BLaER1 treated with 17β-estradiol and CSF1 and Interleukin-3, amounts not matched to agents 10 nM and 100 nM (cell line): ENCODE measurements around the gene FKBP1A.

Experiments
- H3K27ac ChIP-seq, 11 experiments: shearing (Covaris generic); formaldehyde crosslinking; 2 replicates each; pipeline ENCODE4 v1.8.1; 2022
- H3K27me3 ChIP-seq, 11 experiments: shearing (Covaris generic); formaldehyde crosslinking; 2 replicates each; pipeline ENCODE4 v1.8.1; 2022
- H3K36me3 ChIP-seq, 11 experiments: shearing (Covaris generic); formaldehyde crosslinking; 2 replicates each; pipeline ENCODE4 v1.8.1; 2022
- H3K4me1 ChIP-seq, 10 experiments: shearing (Covaris generic); formaldehyde crosslinking; 2 replicates each; pipeline ENCODE4 v1.8.1; 2022
- H3K4me2 ChIP-seq, 11 experiments: shearing (Covaris generic); formaldehyde crosslinking; 2 replicates each; pipeline ENCODE4 v1.8.1; 2022
- H3K4me3 ChIP-seq, 10 experiments: shearing (Covaris generic); formaldehyde crosslinking; 2 replicates each; pipeline ENCODE4 v1.8.1; 2022
- H3K9ac ChIP-seq, 11 experiments: shearing (Covaris generic); formaldehyde crosslinking; 2 replicates each; pipeline ENCODE4 v1.8.1; 2022
- H3K9me3 ChIP-seq, 11 experiments: shearing (Covaris generic); formaldehyde crosslinking; replicated peaks in 1 of 11; 2 replicates each; pipeline ENCODE4 v1.8.1; 2022
- H4K20me1 ChIP-seq, 11 experiments: shearing (Covaris generic); formaldehyde crosslinking; 2 replicates each; pipeline ENCODE4 v1.8.1; 2022
- Cebpa-rat ChIP-seq, 11 experiments: shearing (Covaris generic); IDR thresholded peaks; 2 replicates each; pipeline ENCODE4 v1.8.1; 2022

Gene FKBP1A

DNA sequence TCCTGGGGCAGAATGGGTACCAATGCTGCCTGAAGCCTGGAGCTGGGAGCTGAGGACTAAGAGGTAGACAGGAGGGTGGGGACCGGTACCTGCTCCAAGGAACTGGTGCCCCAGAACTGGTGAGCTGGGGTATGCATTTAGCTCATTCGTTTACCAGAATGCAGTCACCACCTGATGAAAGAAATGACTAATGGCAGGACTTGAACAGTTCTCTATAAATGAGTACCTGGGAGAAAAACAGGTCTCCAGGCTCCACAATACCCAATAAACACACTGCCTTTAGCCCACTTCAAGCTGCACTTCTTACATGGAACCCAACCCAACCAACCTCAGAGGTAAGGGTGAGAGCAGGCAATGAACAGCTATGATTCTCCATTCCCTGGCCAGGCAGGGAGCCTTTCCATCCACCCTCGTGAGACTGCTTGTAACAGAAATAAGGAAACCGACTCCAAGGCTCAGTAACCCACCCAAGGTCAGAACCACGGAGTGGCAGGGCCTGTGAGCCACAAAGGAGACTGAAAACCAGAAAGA is 15.4 kb downstream of the FKBP1A start:
- Histone ChIP-seq H3K4me1 (peaks cover 70 to 99% (median 89%) of the 10 kb centered on the region in 10 experiments), H3K27ac (peak overlapping the region; percentile 31 to 84 (median 78); a peak in 21 of 22 replicates), H3K4me2 (peak overlapping the region; percentile 43 to 94 (median 85)), H3K9ac (peak overlapping the region in 10 of 11 experiments; percentile 19 to 69 (median 53); a peak in 15 of 22 replicates), H3K4me3 (peak overlapping the region in 4 of 10 experiments; percentile 18 to 35 (median 28); a peak in 4 of 20 replicates), H4K20me1 (peaks cover 53 to 100% (median 98%) of the 10 kb centered on the region in 11 experiments), H3K36me3 (peaks cover 27 to 72% (median 52%) of the 10 kb centered on the region in 11 experiments), H3K9me3 (no peaks in the 10 kb centered on the region), H3K27me3 (no peaks in the 10 kb centered on the region)
- TF ChIP-seq Cebpa-rat (IDR thresholded peaks at IDR 0.05), result no peak

DNA sequence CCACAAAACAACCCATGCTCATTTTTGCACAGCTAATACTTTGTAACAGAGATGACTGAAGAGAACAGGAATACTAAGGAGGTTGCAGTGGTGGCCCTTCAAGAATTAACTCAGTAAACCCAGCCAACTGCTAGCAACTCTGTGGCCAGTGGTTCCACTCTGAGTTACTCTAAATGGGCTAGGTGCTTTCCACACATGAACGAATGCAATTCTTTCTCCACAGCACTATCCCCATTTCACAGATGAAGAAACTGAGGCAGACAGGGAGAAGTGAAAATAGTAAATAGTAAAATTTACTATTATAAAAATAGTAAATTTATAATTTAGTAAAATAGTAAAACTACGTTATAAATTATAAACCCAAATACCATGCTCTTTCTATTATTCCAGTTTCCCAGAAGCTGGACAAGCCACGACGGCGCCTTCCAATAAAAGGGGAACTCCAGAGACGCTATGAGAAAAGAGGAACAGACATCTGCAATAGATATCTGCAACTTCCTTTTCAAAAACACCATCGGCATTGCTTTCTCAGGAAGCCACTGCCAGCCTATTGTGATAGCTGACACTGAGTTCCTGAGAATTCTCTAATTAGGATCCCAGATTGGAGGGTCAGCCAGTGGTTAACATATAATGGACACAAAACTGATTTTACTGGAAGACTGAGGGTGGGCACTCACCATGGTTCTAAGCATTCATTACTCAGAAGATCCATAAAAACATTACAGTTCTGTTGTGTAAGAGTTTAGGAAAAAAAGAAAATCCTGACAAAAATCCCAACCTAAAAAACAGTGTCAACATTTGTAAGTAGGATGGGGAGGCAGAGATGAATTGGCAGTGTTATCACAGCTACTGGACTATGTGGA is 16.2 kb downstream of the FKBP1A start:
- H3K4me3 ChIP-seq, result peak overlapping the region in 6 of 10 experiments; percentile 7 to 41 (median 28); a peak in 7 of 20 replicates
- peak overlapping the region; percentile 43 to 94 (median 85) for H3K4me2 ChIP-seq
- peaks cover 49 to 100% (median 98%) of the 10 kb centered on the region in 11 experiments for H4K20me1 ChIP-seq
- peak in 9 of 11 experiments; percentile 37 to 80 (median 71); a peak in 12 of 22 replicates for TF ChIP-seq Cebpa-rat (IDR thresholded peaks at IDR 0.05)
- H3K9ac ChIP-seq, result peak overlapping the region in 10 of 11 experiments; percentile 42 to 69 (median 55); a peak in 17 of 22 replicates
- H3K27ac ChIP-seq, result peak overlapping the region; percentile 39 to 84 (median 78); a peak in 21 of 22 replicates
- no peaks in the 10 kb centered on the region for H3K27me3 ChIP-seq
- peaks cover 63 to 99% (median 87%) of the 10 kb centered on the region in 10 experiments for H3K4me1 ChIP-seq
- H3K36me3 ChIP-seq, result peaks cover 34 to 75% (median 52%) of the 10 kb centered on the region in 11 experiments
- H3K9me3 ChIP-seq, result no peaks in the 10 kb centered on the region

DNA sequence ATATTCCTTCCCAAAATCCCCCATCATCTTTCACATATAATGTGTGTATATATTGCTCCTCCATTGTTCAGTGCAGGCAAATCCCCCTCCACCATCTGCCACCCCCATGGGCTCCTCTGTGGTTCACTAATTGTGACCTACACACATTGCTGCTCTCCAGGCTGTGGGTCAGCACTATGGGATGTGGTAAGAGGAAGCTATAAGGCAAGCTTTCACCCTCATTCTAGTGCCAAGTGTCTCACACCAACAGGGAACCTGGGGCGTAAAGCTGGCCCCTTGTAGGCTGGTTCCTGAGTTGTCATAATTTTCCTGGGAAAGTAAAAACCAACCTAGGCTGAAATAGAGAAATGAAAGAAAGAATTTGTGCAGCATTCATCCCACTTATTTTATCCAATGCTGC is 16.8 kb downstream of the FKBP1A start:
- no peaks in the 10 kb centered on the region for H3K9me3 ChIP-seq
- peak overlapping the region; percentile 43 to 94 (median 85) for H3K4me2 ChIP-seq
- no peaks in the 10 kb centered on the region for H3K27me3 ChIP-seq
- H3K4me3 ChIP-seq, result peak overlapping the region in 6 of 10 experiments; percentile 4 to 47 (median 21); a peak in 6 of 20 replicates
- peak overlapping the region in 10 of 11 experiments; percentile 25 to 69 (median 54); a peak in 18 of 22 replicates for H3K9ac ChIP-seq
- TF ChIP-seq Cebpa-rat (IDR thresholded peaks at IDR 0.05), result no peak
- peaks cover 62 to 99% (median 88%) of the 10 kb centered on the region in 10 experiments for H3K4me1 ChIP-seq
- peak overlapping the region; percentile 39 to 84 (median 78); a peak in 21 of 22 replicates for H3K27ac ChIP-seq
- H3K36me3 ChIP-seq, result peaks cover 41 to 81% (median 59%) of the 10 kb centered on the region in 11 experiments
- H4K20me1 ChIP-seq, result peaks cover 50 to 100% (median 98%) of the 10 kb centered on the region in 11 experiments

DNA sequence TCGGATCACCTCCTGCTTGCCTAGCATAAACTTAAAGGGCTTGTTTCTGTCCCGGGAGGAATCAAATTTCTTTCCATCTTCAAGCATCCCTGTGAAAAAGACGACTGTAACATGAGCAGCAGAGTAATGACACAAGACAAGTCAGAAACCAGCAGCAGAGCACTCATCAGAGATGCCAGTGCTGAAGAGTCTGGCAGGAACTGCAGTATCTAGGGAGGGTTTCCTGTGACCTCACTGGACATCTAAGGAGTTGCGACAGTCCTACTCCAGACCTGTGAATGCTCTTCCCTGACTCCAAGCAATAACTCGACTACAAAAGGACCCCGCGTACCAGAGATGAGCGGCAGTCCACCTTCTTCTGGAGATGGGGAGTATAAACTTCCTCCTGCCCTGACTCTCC is 17.3 kb downstream of the FKBP1A start:
- peak overlapping the region in 9 of 11 experiments; percentile 25 to 69 (median 54); a peak in 15 of 22 replicates for H3K9ac ChIP-seq
- peaks cover 62 to 99% (median 90%) of the 10 kb centered on the region in 10 experiments for H3K4me1 ChIP-seq
- no peak for TF ChIP-seq Cebpa-rat (IDR thresholded peaks at IDR 0.05)
- H4K20me1 ChIP-seq, result peaks cover 54 to 100% (median 98%) of the 10 kb centered on the region in 11 experiments
- peak overlapping the region; percentile 39 to 84 (median 78); a peak in 21 of 22 replicates for H3K27ac ChIP-seq
- no peaks in the 10 kb centered on the region for H3K27me3 ChIP-seq
- peaks cover 46 to 86% (median 64%) of the 10 kb centered on the region in 11 experiments for H3K36me3 ChIP-seq
- peak overlapping the region in 5 of 10 experiments; percentile 4 to 47 (median 26); a peak in 7 of 20 replicates for H3K4me3 ChIP-seq
- H3K4me2 ChIP-seq, result peak overlapping the region; percentile 43 to 94 (median 85)
- no peaks in the 10 kb centered on the region for H3K9me3 ChIP-seq

DNA sequence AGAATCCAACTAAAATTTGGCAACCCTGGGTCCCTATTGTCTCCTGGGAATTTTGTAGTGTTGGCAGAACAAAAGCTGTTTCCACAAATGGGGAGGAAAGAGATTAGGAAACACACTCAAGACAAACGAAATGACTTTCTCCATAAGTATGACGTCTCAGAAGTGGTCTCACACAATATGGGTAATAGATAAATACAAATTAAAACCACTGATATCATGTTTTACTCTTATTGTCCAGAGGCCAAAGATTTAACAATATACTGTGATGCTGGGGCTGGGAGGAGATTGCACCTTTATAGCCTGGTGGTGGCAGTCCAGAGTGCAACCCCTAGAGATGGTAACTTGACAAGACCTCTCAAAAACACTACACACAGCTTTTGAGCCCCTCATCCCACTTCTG is 18.6 kb downstream of the FKBP1A start:
- peak overlapping the region in 9 of 11 experiments; percentile 44 to 94 (median 87); a peak in 20 of 22 replicates for H3K4me2 ChIP-seq
- H3K27ac ChIP-seq, result peak overlapping the region in 8 of 11 experiments; percentile 6 to 84 (median 79); a peak in 11 of 22 replicates
- no peaks in the 10 kb centered on the region for H3K9me3 ChIP-seq
- H4K20me1 ChIP-seq, result peaks cover 49 to 100% (median 95%) of the 10 kb centered on the region in 11 experiments
- H3K27me3 ChIP-seq, result no peaks in the 10 kb centered on the region
- peaks cover 53 to 87% (median 68%) of the 10 kb centered on the region in 11 experiments for H3K36me3 ChIP-seq
- peaks cover 55 to 95% (median 84%) of the 10 kb centered on the region in 10 experiments for H3K4me1 ChIP-seq
- no peak overlapping the region for H3K4me3 ChIP-seq
- no peak for TF ChIP-seq Cebpa-rat (IDR thresholded peaks at IDR 0.05)
- 0 out of 22 replicates have a peak overlapping the region, but pooled peaks of 1 of the 11 experiments have one; percentile 9 for H3K9ac ChIP-seq

DNA sequence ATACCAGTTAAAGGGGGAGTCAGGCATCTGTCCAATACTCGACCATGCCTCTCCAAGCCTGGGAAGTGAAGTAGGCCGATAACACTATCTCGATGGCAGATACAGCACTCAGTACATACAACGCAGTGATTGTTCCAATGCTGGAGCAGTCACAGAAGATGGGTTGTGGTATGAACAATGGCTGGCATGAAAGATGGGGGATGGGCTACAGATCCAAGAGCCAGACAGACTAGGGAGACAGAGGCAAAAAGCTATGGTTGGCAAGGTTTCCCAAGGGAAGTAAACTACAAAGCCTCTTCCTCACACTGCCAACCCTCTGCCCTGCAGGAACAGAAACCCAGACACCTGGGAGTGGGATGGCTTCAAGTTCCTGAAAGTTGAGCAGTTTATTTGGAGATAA is 19.2 kb downstream of the FKBP1A start:
- Histone ChIP-seq H3K36me3 (peaks cover 56 to 84% (median 72%) of the 10 kb centered on the region in 11 experiments), H3K4me2 (peak overlapping the region in 9 of 11 experiments; percentile 44 to 94 (median 87); a peak in 21 of 22 replicates), H3K27me3 (no peaks in the 10 kb centered on the region), H3K4me1 (peaks cover 50 to 88% (median 78%) of the 10 kb centered on the region in 10 experiments), H3K4me3 (no peak overlapping the region), H3K9ac (peak overlapping the region in 1 of 11 experiments; percentile 9; a peak in 1 of 22 replicates), H4K20me1 (peaks cover 45 to 99% (median 93%) of the 10 kb centered on the region in 11 experiments), H3K27ac (peak overlapping the region in 8 of 11 experiments; percentile 6 to 81 (median 41); a peak in 7 of 22 replicates), H3K9me3 (no peaks in the 10 kb centered on the region)
- TF ChIP-seq Cebpa-rat (IDR thresholded peaks at IDR 0.05), result no peak

DNA sequence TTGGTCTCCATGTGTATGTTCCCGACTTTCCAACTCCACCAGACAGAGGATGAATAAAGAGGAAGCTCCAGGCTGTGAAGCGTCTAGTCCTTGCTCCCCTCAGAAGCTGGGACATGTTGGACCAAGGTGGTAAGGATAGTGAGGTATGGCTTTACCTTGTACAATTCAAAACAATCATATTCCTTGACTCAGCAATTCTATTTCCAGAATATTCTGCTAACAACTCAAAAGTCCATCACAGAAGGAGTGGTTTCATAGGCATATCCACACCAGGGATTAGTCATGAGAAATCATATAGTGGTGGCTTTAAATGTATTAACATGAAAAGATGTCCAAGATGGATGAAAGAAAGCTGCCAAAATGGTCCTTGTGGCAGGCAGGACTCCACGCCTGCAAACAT is 19.8 kb downstream of the FKBP1A start:
- Histone ChIP-seq H3K4me1 (peaks cover 44 to 83% (median 72%) of the 10 kb centered on the region in 10 experiments), H3K36me3 (peaks cover 62 to 84% (median 74%) of the 10 kb centered on the region in 11 experiments), H4K20me1 (peaks cover 44 to 99% (median 93%) of the 10 kb centered on the region in 11 experiments), H3K9me3 (no peaks in the 10 kb centered on the region), H3K27ac (peak overlapping the region in 2 of 11 experiments; percentile 34 to 78; a peak in 1 of 22 replicates), H3K27me3 (no peaks in the 10 kb centered on the region), H3K9ac (no peak overlapping the region), H3K4me2 (peak overlapping the region in 4 of 11 experiments; percentile 85 to 94 (median 90); a peak in 3 of 22 replicates), H3K4me3 (no peak overlapping the region)
- no peak for TF ChIP-seq Cebpa-rat (IDR thresholded peaks at IDR 0.05)

DNA sequence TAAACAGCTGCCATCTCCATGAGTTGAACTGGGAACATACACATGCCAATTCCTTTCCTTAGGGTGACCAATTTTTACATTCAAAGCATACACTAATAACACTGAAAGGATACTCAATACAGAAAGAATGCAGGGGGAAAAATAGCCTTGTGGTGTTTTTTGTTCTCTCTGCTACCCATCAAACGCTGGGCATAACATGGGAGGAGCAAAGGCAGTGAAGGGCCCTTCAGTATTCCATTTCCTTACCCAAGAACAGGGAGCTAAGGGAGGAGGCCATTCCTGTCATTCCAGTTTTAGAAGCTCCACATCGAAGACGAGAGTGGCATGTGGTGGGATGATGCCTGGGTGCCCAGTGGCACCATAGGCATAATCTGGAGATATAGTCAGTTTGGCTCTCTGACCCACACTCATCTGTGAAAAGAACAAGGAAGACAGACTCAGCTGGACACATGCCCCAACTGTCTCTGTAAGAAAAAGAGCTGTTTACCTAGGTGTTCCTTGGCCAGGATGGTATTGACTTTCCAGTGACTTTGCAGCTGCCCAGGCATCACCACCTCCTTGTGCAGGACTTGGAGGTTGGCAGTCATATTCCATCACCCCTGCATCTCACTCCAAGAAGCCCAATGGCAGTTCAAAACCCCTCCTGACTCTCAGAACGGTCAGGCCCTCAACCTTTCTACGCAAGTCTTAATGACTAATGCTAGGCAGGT is 20.9 kb downstream of the FKBP1A start:
- H3K9me3 ChIP-seq, result no peaks in the 10 kb centered on the region
- H3K36me3 ChIP-seq, result peaks cover 72 to 88% (median 82%) of the 10 kb centered on the region in 11 experiments
- no peak overlapping the region for H3K27ac ChIP-seq
- H3K27me3 ChIP-seq, result no peaks in the 10 kb centered on the region
- peaks cover 44 to 99% (median 89%) of the 10 kb centered on the region in 11 experiments for H4K20me1 ChIP-seq
- H3K9ac ChIP-seq, result no peak overlapping the region
- peak overlapping the region in 2 of 11 experiments; percentile 3 to 16; a peak in 1 of 22 replicates for H3K4me2 ChIP-seq
- H3K4me1 ChIP-seq, result peaks cover 34 to 72% (median 61%) of the 10 kb centered on the region in 10 experiments
- no peak for TF ChIP-seq Cebpa-rat (IDR thresholded peaks at IDR 0.05)
- H3K4me3 ChIP-seq, result no peak overlapping the region
